ENCODE data around the gene DOCK10. TPM values are rescaled to one million over a fixed set of nuclear protein-coding genes. Genes with fewer than 3 reads are reported as not detected.

The DOCK10 gene
- total RNA-seq, 1 experiment from 2014 or later: 0.15 TPM

DNA sequence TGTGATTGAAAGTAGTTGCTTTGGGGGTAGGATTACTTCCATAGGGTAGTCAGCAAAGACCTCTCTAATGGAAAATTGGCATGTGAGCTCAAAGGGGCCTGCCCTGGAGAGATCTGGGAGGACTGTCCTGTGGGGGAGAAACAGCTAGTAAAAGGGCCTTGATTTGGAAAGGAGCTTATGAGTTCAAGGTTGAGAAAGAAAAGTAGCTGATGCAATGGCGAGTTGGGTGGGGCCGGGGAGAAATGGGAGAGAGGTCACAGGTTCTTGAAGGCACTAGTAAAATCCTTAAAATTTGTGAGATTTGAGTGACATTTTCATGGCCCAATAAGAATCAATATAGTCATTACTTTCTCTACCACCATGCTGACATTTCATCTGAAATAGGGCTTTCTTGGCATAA lies 244.1 kb downstream of the DOCK10 start:
- no peaks in the 10 kb centered on the region for H3K9me2 ChIP-seq (replicated peaks; ENCODE audit: insufficient read depth, low read length)

DNA sequence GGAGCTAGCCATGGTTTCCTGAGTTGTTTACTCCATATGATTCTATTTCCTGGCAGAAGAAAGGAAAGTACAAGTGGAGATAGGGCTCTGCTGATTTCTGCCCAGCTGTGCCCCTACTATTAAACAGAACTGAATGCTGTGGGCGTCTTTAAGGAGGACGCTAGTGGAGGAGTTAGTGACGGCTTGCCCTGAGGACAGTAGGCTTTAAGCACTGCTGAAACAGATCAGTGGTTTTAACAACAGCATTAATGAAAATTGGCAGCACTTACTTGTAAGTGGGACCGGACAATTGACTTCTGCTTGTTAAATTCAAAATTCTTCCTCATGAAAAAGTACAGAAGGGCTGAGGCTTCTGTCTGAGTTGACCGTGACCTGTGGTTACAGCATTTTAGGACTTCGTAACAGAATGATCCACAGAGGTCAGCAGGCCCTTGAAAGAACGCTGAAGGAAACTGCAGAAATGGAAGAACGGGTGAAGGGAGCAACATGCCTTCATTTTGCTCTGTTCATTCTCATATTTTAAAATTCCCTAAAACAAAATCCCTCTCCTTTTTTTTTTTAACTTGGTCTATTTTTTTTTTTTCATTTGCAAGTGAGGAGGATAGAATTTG lies 245.5 kb downstream of the DOCK10 start:
- Histone ChIP-seq H3K9me3 (ENCODE audit: low read length) (no peaks in the 10 kb centered on the region), H3K4me2 (ENCODE audit: low read depth, low read length, poor library complexity, severe bottlenecking) (no peak overlapping the region), H3K9ac (ENCODE audit: low read length) (no peak overlapping the region), H3K36me3 (ENCODE audit: insufficient read depth, low read length) (no peaks in the 10 kb centered on the region), H3K9me2 (replicated peaks; ENCODE audit: insufficient read depth, low read length) (no peaks in the 10 kb centered on the region), H3K27ac (ENCODE audit: low read length) (no peak overlapping the region), H3K79me2 (ENCODE audit: low read length) (no peaks in the 10 kb centered on the region), H3K4me3 (ENCODE audit: low read length) (no peak overlapping the region), H3K4me1 (ENCODE audit: low read length) (no peaks in the 10 kb centered on the region), H4K20me1 (ENCODE audit: insufficient read depth, low read depth, low read length) (no peaks in the 10 kb centered on the region), H3K27me3 (ENCODE audit: low read length) (no peaks in the 10 kb centered on the region), H2AFZ (ENCODE audit: low read length) (no peak overlapping the region)
- DNase-seq: no peak

More for the DNA sequence above, 244.1 kb downstream of the DOCK10 start:
- no peaks in the 10 kb centered on the region for H3K4me1 ChIP-seq (ENCODE audit: low read length)
- no peaks in the 10 kb centered on the region for H3K79me2 ChIP-seq (ENCODE audit: low read length)
- no peak overlapping the region for H3K9ac ChIP-seq (ENCODE audit: low read length)
- H3K4me3 ChIP-seq (ENCODE audit: low read length): no peak overlapping the region
- H4K20me1 ChIP-seq (ENCODE audit: insufficient read depth, low read depth, low read length): no peaks in the 10 kb centered on the region
- H3K27ac ChIP-seq (ENCODE audit: low read length): no peak overlapping the region
- no peak overlapping the region for H2AFZ ChIP-seq (ENCODE audit: low read length)
- no peaks in the 10 kb centered on the region for H3K27me3 ChIP-seq (ENCODE audit: low read length)
- H3K36me3 ChIP-seq (ENCODE audit: insufficient read depth, low read length): no peaks in the 10 kb centered on the region
- no peak for DNase-seq
- H3K9me3 ChIP-seq (ENCODE audit: low read length): no peaks in the 10 kb centered on the region
- no peak overlapping the region for H3K4me2 ChIP-seq (ENCODE audit: low read depth, low read length, poor library complexity, severe bottlenecking)

DNA sequence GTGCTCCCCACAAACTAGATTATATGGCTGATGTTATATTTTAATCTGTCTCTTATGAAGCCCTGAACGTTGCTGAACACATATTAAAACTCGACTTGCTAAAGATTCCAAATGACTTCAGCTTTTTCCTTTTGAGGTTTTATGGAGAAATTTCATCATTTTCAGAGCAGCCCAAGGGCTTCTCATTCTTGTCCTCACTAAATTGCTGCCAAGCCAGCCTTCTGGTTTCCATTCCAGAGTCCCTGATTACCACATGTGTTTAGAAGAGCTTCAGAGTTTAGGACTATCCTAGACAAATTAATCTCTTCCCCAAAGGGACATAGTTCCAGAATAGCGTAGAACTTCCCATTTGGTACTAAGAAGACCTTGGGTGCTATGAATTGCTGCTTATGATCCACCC lies 248.3 kb downstream of the DOCK10 start:
- Histone ChIP-seq H3K9me2 (replicated peaks; ENCODE audit: insufficient read depth, low read length) (no peaks in the 10 kb centered on the region), H3K27me3 (ENCODE audit: low read length) (no peaks in the 10 kb centered on the region), H3K9me3 (ENCODE audit: low read length) (no peaks in the 10 kb centered on the region), H3K4me1 (ENCODE audit: low read length) (no peaks in the 10 kb centered on the region), H4K20me1 (ENCODE audit: insufficient read depth, low read depth, low read length) (no peaks in the 10 kb centered on the region), H3K79me2 (ENCODE audit: low read length) (no peaks in the 10 kb centered on the region), H3K4me2 (ENCODE audit: low read depth, low read length, poor library complexity, severe bottlenecking) (no peak overlapping the region), H3K4me3 (ENCODE audit: low read length) (no peak overlapping the region), H3K36me3 (ENCODE audit: insufficient read depth, low read length) (no peaks in the 10 kb centered on the region), H3K9ac (ENCODE audit: low read length) (no peak overlapping the region), H3K27ac (ENCODE audit: low read length) (no peak overlapping the region), H2AFZ (ENCODE audit: low read length) (no peak overlapping the region)
- no peak for DNase-seq

DNA sequence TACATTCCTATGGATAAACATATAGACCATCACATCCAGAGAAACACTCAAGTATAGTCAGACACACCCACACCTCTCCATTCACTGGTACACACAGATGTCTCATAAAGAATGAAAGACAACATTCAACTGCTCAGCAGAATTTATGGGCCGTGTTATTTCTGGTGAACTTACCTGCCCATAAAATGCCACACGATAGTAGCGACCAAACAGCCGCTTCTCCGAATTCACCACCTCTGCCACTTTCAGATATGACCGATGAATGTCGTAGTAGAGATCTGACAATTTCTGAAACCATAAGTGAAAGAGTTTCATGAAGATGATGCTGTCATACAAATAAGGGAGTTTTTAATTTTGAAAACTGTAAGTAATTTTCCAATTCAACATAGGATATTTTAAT lies 255.4 kb downstream of the DOCK10 start:
- no peak overlapping the region for H3K4me2 ChIP-seq (ENCODE audit: low read depth, low read length, poor library complexity, severe bottlenecking)
- H3K79me2 ChIP-seq (ENCODE audit: low read length): no peaks in the 10 kb centered on the region
- H3K9me2 ChIP-seq (replicated peaks; ENCODE audit: insufficient read depth, low read length): no peaks in the 10 kb centered on the region
- no peaks in the 10 kb centered on the region for H3K4me1 ChIP-seq (ENCODE audit: low read length)
- no peaks in the 10 kb centered on the region for H3K9me3 ChIP-seq (ENCODE audit: low read length)
- no peaks in the 10 kb centered on the region for H3K27me3 ChIP-seq (ENCODE audit: low read length)
- H2AFZ ChIP-seq (ENCODE audit: low read length): no peak overlapping the region
- H3K27ac ChIP-seq (ENCODE audit: low read length): no peak overlapping the region
- H3K9ac ChIP-seq (ENCODE audit: low read length): no peak overlapping the region
- H3K36me3 ChIP-seq (ENCODE audit: insufficient read depth, low read length): no peaks in the 10 kb centered on the region
- no peak for DNase-seq
- no peak overlapping the region for H3K4me3 ChIP-seq (ENCODE audit: low read length)
- H4K20me1 ChIP-seq (ENCODE audit: insufficient read depth, low read depth, low read length): no peaks in the 10 kb centered on the region

DNA sequence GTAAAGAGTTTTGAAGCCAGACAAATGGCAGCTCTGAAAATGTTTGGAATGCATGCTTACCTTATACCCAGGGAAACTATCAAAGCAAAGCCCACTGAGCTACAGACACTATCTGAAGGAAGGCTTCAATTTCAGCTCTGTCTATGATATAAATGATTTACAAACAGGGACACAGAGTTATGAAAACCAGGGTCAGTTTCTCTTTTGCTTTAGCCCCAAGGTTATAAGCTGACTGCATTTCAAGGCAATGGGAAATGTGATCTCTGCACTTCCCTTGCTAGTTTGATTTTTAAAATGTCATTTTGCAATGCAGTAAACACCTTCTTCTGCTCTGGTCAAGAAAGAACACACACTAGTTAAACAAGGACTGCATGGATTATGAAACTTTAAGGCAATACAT lies 260.9 kb downstream of the DOCK10 start:
- Histone ChIP-seq H3K4me2 (ENCODE audit: low read depth, low read length, poor library complexity, severe bottlenecking) (no peak overlapping the region), H3K4me3 (ENCODE audit: low read length) (no peak overlapping the region), H2AFZ (ENCODE audit: low read length) (no peak overlapping the region), H3K79me2 (ENCODE audit: low read length) (no peaks in the 10 kb centered on the region), H4K20me1 (ENCODE audit: insufficient read depth, low read depth, low read length) (no peaks in the 10 kb centered on the region), H3K9ac (ENCODE audit: low read length) (no peak overlapping the region), H3K9me2 (replicated peaks; ENCODE audit: insufficient read depth, low read length) (no peaks in the 10 kb centered on the region), H3K4me1 (ENCODE audit: low read length) (no peaks in the 10 kb centered on the region), H3K36me3 (ENCODE audit: insufficient read depth, low read length) (no peaks in the 10 kb centered on the region), H3K9me3 (ENCODE audit: low read length) (no peaks in the 10 kb centered on the region), H3K27ac (ENCODE audit: low read length) (no peak overlapping the region), H3K27me3 (ENCODE audit: low read length) (no peaks in the 10 kb centered on the region)
- DNase-seq: no peak

DNA sequence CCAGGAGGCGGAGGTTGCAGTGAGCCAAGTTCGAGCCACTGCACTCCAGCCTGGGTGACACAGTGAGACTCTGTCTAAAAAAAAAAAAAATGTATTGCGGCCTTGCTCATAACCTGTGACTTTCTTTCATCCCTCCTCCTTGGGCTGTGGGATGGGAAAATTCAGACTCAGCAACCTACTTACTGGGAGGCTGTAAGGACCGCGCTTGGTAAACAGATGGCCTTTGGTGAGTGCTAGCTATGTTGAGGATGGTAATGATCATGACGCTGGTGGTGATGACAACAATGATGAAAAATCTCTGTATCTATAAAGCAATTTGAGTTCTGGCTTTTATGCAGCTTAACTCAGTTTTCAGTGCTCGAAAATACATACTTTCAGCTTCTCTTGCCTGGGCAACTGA lies 261.4 kb downstream of the DOCK10 start:
- H3K27ac ChIP-seq (ENCODE audit: low read length): no peak overlapping the region
- H3K4me2 ChIP-seq (ENCODE audit: low read depth, low read length, poor library complexity, severe bottlenecking): no peak overlapping the region
- DNase-seq: no peak
- no peaks in the 10 kb centered on the region for H3K36me3 ChIP-seq (ENCODE audit: insufficient read depth, low read length)
- H3K9ac ChIP-seq (ENCODE audit: low read length): no peak overlapping the region
- no peaks in the 10 kb centered on the region for H4K20me1 ChIP-seq (ENCODE audit: insufficient read depth, low read depth, low read length)
- no peaks in the 10 kb centered on the region for H3K79me2 ChIP-seq (ENCODE audit: low read length)
- no peaks in the 10 kb centered on the region for H3K4me1 ChIP-seq (ENCODE audit: low read length)
- no peak overlapping the region for H3K4me3 ChIP-seq (ENCODE audit: low read length)
- H3K9me3 ChIP-seq (ENCODE audit: low read length): no peaks in the 10 kb centered on the region
- no peaks in the 10 kb centered on the region for H3K27me3 ChIP-seq (ENCODE audit: low read length)
- no peaks in the 10 kb centered on the region for H3K9me2 ChIP-seq (replicated peaks; ENCODE audit: insufficient read depth, low read length)
- H2AFZ ChIP-seq (ENCODE audit: low read length): no peak overlapping the region

DNA sequence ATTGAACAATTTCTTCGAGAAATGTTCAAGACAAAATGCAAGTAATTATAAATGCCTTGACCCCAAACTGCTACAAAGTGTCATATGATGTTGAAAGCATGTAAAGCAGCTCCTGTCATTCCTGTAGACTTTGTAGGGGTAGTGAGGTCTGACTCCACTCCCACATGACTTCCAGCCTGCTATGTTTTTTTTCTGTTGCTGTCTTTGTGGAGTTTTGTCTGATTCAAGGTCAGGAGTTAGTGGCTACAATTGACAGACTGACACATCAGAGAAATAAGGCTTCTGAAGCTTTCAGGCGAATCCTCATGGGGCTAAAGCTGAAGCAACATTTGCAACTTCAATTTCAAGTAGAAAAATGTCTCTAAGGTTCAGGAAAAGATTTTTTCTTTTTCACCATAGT lies 262.2 kb downstream of the DOCK10 start:
- H3K36me3 ChIP-seq (ENCODE audit: insufficient read depth, low read length): no peaks in the 10 kb centered on the region
- H3K9ac ChIP-seq (ENCODE audit: low read length): no peak overlapping the region
- H3K9me3 ChIP-seq (ENCODE audit: low read length): no peaks in the 10 kb centered on the region
- no peaks in the 10 kb centered on the region for H3K79me2 ChIP-seq (ENCODE audit: low read length)
- no peak for DNase-seq
- H3K4me1 ChIP-seq (ENCODE audit: low read length): no peaks in the 10 kb centered on the region
- H2AFZ ChIP-seq (ENCODE audit: low read length): no peak overlapping the region
- H3K4me3 ChIP-seq (ENCODE audit: low read length): no peak overlapping the region
- H3K9me2 ChIP-seq (replicated peaks; ENCODE audit: insufficient read depth, low read length): no peaks in the 10 kb centered on the region
- H3K4me2 ChIP-seq (ENCODE audit: low read depth, low read length, poor library complexity, severe bottlenecking): no peak overlapping the region
- H4K20me1 ChIP-seq (ENCODE audit: insufficient read depth, low read depth, low read length): no peaks in the 10 kb centered on the region
- H3K27ac ChIP-seq (ENCODE audit: low read length): no peak overlapping the region
- H3K27me3 ChIP-seq (ENCODE audit: low read length): no peaks in the 10 kb centered on the region

DNA sequence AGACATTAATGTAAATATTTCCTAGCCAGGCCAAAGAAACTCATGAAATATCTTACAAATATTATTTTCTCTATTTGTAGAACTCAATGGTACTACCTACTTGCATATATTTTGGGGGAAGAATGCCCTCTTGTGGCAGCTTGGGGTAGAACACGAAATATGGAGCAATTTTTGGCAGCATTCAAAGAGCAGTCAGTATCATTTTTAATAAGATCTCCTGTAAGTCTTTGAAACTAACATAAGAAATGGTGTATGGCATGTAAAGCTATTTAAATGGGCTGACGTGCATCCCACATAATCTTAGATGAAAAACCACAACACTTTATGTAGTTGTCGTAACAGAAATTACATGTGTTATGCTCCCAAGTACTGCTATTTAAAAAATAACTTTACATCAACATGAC lies 263.8 kb downstream of the DOCK10 start:
- Histone ChIP-seq H3K9me2 (replicated peaks; ENCODE audit: insufficient read depth, low read length) (no peaks in the 10 kb centered on the region), H3K36me3 (ENCODE audit: insufficient read depth, low read length) (no peaks in the 10 kb centered on the region), H3K9ac (ENCODE audit: low read length) (no peak overlapping the region), H3K79me2 (ENCODE audit: low read length) (no peaks in the 10 kb centered on the region), H3K9me3 (ENCODE audit: low read length) (no peaks in the 10 kb centered on the region), H3K27ac (ENCODE audit: low read length) (no peak overlapping the region), H3K27me3 (ENCODE audit: low read length) (no peaks in the 10 kb centered on the region), H2AFZ (ENCODE audit: low read length) (no peak overlapping the region), H3K4me2 (ENCODE audit: low read depth, low read length, poor library complexity, severe bottlenecking) (no peak overlapping the region), H3K4me3 (ENCODE audit: low read length) (no peak overlapping the region), H4K20me1 (ENCODE audit: insufficient read depth, low read depth, low read length) (no peaks in the 10 kb centered on the region), H3K4me1 (ENCODE audit: low read length) (no peaks in the 10 kb centered on the region)
- peak; percentile 79 for DNase-seq

DNA sequence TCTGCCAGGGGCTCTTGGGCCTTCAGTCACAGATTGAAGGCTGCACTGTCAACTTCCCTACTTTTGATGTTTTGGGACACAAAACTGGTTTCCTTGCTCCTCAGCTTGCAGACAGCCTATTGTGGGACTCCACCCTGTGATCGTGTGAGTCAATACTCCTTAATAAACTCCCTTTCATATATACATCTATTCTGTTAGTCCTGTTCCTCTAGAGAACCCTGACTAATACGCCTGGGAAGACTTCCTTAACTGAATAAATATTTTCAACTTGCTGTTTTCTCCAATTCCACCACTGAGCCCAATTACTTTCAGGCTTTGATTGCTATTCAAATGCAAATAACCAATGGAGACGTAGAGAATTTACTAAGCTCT lies 264.7 kb downstream of the DOCK10 start:
- no peaks in the 10 kb centered on the region for H3K4me1 ChIP-seq (ENCODE audit: low read length)
- H2AFZ ChIP-seq (ENCODE audit: low read length): no peak overlapping the region
- H4K20me1 ChIP-seq (ENCODE audit: insufficient read depth, low read depth, low read length): no peaks in the 10 kb centered on the region
- H3K36me3 ChIP-seq (ENCODE audit: insufficient read depth, low read length): no peaks in the 10 kb centered on the region
- DNase-seq: no peak
- no peaks in the 10 kb centered on the region for H3K9me3 ChIP-seq (ENCODE audit: low read length)
- H3K27ac ChIP-seq (ENCODE audit: low read length): no peak overlapping the region
- H3K9ac ChIP-seq (ENCODE audit: low read length): no peak overlapping the region
- no peaks in the 10 kb centered on the region for H3K9me2 ChIP-seq (replicated peaks; ENCODE audit: insufficient read depth, low read length)
- no peaks in the 10 kb centered on the region for H3K27me3 ChIP-seq (ENCODE audit: low read length)
- H3K4me2 ChIP-seq (ENCODE audit: low read depth, low read length, poor library complexity, severe bottlenecking): no peak overlapping the region
- no peak overlapping the region for H3K4me3 ChIP-seq (ENCODE audit: low read length)
- no peaks in the 10 kb centered on the region for H3K79me2 ChIP-seq (ENCODE audit: low read length)

All from Karpas-422 (cell line).